OCI-LY1 (cell line): Measurements from ENCODE around the gene PCNX1.
"Not testable (repeated sequence)": the region's sequence is repeated elsewhere in the genome, so short reads cannot be mapped to it uniquely, and the experiment has no call there.

Source experiments
- CTCF ChIP-seq: fragments of 200-600 bp; sonication (generic), shearing (Covaris generic); IDR thresholded peaks from 2 replicates; pipeline ENCODE4 v1.5.1; 2017; ENCODE audit warnings: mild to moderate bottlenecking, antibody characterized with exemption, low read length, moderate library complexity, mixed read lengths
- EZH2 ChIP-seq: fragments of 200-600 bp; sonication (generic), shearing (Covaris generic); IDR thresholded peaks from 2 replicates; pipeline ENCODE4 v1.8.0; 2017; ENCODE audit warnings: borderline replicate concordance, mixed run types, mild to moderate bottlenecking, antibody characterized with exemption, low read length, moderate library complexity, mixed read lengths

GRCh38 chr14:70866992-70867391, 40.3 kb upstream of the PCNX1 start:
- not testable (repeated sequence) for TF ChIP-seq CTCF, EZH2
